Thyroid gland (tissue), 4 donors: Measurements from ENCODE around the gene LYPD8.

Source experiments
- CTCF ChIP-seq, 6 experiments: fragments of 200-600 bp in 3 of 6; fragments of 450-650 bp in 3 of 6; sonication (generic) in 3 of 6; IDR thresholded peaks; one replicate each; pipeline ENCODE4 v1.5.1; 2016 to 2019; ENCODE audit warnings: antibody characterized with exemption in 6 of 6, mild to moderate bottlenecking in 2 of 6, inconsistent platforms in 1 of 6, moderate library complexity in 1 of 6
- POLR2A ChIP-seq, 2 donors: fragments of 450-650 bp; IDR thresholded peaks; one replicate each; pipeline ENCODE4 v1.6.1; 2017; ENCODE audit warnings: antibody characterized with exemption in 2 of 2, mild to moderate bottlenecking in 2 of 2, moderate library complexity in 1 of 2

DNA sequence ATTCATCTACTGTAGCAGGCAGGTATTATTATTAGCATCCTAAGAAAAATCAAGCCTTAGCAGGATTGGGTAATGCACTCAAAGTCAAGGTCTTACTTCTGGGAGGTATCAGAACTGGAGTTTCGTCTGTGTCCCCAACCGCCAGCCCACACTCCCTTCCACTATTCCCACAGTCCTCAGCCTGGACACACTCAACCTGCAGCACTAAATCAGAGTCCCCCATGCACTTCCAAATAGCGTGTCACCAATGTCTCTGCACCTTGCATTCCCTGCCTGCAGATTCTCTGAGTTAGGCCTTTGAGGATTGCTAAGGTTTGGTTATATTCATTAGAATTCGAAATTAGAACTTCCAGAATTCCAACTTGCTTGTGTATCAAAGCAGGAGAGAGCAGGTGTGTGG, 3.9 kb downstream of the LYPD8 start:
- TF ChIP-seq CTCF (IDR thresholded peaks at IDR 0.05), result no peak
- TF ChIP-seq POLR2A (IDR thresholded peaks at IDR 0.05), result no peak
